ENCODE results near the gene C10orf53.

DNA sequence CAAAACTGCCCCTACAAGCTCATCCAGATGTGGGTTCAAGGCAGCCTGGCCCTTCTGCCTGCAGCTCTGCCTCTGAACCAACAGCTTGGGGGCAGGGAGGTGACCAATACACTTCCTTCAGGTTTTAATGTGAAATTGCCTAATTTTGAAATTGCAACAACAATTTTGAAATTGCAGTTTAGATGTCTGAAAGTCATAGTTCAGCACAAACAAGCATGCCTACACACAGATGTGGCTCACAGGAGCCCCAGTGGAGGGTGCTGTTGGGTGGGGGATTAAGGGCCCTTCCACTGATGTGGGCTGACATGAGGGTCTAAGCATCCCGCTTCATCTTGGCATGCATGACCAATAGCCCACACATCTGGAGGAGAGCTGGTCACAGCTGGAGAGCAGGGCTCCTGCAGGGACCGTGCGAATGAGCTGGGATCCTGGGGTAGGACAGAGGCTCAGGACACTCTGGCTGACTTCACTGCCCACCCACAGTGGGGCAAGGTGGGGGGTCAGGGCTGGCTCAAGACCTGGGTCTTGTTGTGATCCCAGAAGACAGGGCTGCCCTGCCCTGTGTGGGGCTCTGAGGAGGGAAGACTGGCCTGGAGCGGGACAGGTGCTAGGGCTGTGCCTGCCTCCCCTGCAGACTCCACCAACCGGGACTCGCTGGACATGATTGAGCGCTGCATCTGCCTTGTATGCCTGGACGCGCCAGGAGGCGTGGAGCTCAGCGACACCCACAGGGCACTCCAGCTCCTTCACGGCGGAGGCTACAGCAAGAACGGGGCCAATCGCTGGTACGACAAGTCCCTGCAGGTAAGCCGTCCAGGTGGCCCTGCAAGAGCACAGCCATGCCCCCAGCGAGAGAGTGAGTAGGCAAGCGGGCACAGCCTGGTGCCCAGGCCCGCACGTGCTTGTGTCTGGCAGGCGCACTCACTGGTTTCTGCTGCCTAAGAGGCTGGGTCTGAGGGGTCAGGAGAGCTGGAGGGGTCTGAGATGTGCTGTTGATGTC, 33.3 kb upstream of the C10orf53 start:
- TF ChIP-seq POLR2A (IDR thresholded peaks at IDR 0.05; ENCODE audit: control extremely low read depth in 1 of 2, low read depth in 2 of 2, low read length in 2 of 2) (no peak), POLR2AphosphoS5 (IDR thresholded peaks at IDR 0.05; ENCODE audit: low read depth, low read length) (no peak), ZNF274 (IDR thresholded peaks at IDR 0.05; ENCODE audit: borderline replicate concordance, extremely low read depth, low read length) (no peak), EZH2 (IDR thresholded peaks at IDR 0.05; ENCODE audit: low read depth, low read length, severe bottlenecking) (no peak)
- TF ChIP-seq, protein P1, sequence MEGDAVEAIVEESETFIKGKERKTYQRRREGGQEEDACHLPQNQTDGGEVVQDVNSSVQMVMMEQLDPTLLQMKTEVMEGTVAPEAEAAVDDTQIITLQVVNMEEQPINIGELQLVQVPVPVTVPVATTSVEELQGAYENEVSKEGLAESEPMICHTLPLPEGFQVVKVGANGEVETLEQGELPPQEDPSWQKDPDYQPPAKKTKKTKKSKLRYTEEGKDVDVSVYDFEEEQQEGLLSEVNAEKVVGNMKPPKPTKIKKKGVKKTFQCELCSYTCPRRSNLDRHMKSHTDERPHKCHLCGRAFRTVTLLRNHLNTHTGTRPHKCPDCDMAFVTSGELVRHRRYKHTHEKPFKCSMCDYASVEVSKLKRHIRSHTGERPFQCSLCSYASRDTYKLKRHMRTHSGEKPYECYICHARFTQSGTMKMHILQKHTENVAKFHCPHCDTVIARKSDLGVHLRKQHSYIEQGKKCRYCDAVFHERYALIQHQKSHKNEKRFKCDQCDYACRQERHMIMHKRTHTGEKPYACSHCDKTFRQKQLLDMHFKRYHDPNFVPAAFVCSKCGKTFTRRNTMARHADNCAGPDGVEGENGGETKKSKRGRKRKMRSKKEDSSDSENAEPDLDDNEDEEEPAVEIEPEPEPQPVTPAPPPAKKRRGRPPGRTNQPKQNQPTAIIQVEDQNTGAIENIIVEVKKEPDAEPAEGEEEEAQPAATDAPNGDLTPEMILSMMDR (IDR thresholded peaks at IDR 0.05; ENCODE audit: control extremely low read depth in 1 of 3, insufficient read depth in 1 of 3, low read depth in 1 of 3, low read length in 3 of 3), result peak; percentile 23 to 35 (median 34)
- TF ChIP-seq, protein P2, sequence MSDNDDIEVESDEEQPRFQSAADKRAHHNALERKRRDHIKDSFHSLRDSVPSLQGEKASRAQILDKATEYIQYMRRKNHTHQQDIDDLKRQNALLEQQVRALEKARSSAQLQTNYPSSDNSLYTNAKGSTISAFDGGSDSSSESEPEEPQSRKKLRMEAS (IDR thresholded peaks at IDR 0.05), result no peak
